Spleen (tissue), 11 donors: ENCODE measurements around the gene C19orf85. TPM values are rescaled to one million over a fixed set of nuclear protein-coding genes. Genes with fewer than 3 reads are reported as not detected.
A peak's percentile ranks its signal among the peaks of the same experiment; 100 is the strongest.

Experiments
- DNase-seq: peaks from one replicate; pipeline ENCODE4 v3.0.0-alpha.2; 2020
- H3K27ac ChIP-seq, 8 donors: fragments of 200-600 bp; sonication (generic) in 7 of 8; 1 replicate in 4 of 8; 2 replicates in 4 of 8; pipeline versions ENCODE4 v1.5.0 to v1.8.0; 2016 to 2021; ENCODE audit warnings: inconsistent platforms in 4 of 8, mild to moderate bottlenecking in 4 of 8, moderate library complexity in 1 of 8
- H3K27me3 ChIP-seq, 7 donors: fragments of 200-600 bp; sonication (generic) in 6 of 7; replicated peaks in 1 of 7; 1 replicate in 4 of 7; 2 replicates in 3 of 7; pipeline versions ENCODE4 v1.5.0 to v1.8.0; 2016 to 2021; ENCODE audit warnings: inconsistent platforms in 3 of 7, mild to moderate bottlenecking in 1 of 7
- H3K36me3 ChIP-seq, 6 donors: fragments of 200-600 bp; sonication (generic) in 5 of 6; 1 replicate in 4 of 6; 2 replicates in 2 of 6; pipeline versions ENCODE4 v1.5.0 to v1.8.0; 2016 to 2021; ENCODE audit warnings: inconsistent platforms in 2 of 6
- H3K4me1 ChIP-seq, 6 donors: fragments of 200-600 bp; sonication (generic) in 5 of 6; 1 replicate in 3 of 6; 2 replicates in 3 of 6; pipeline versions ENCODE4 v1.5.0 to v1.8.0; 2016 to 2021; ENCODE audit warnings: inconsistent platforms in 3 of 6
- H3K4me3 ChIP-seq, 8 donors: fragments of 200-600 bp; sonication (generic) in 7 of 8; 1 replicate in 4 of 8; 2 replicates in 4 of 8; pipeline versions ENCODE4 v1.5.0 to v1.8.0; 2016 to 2021; ENCODE audit warnings: inconsistent platforms in 4 of 8, mild to moderate bottlenecking in 4 of 8, moderate library complexity in 2 of 8
- H3K9me3 ChIP-seq, 8 donors: fragments of 200-600 bp; sonication (generic) in 7 of 8; 1 replicate in 4 of 8; 2 replicates in 4 of 8; pipeline versions ENCODE4 v1.5.0 to v1.8.0; 2016 to 2021; ENCODE audit warnings: inconsistent platforms in 4 of 8
- POLR2A ChIP-seq, 3 donors: fragments of 450-650 bp; IDR thresholded peaks; one replicate each; pipeline ENCODE4 v1.5.1; 2017; ENCODE audit warnings: antibody characterized with exemption in 3 of 3, mild to moderate bottlenecking in 1 of 3
- POLR2AphosphoS5 ChIP-seq, 3 donors: sonication (generic); formaldehyde crosslinking; IDR thresholded peaks; one replicate each; pipeline ENCODE4 v1.5.1; 2017; ENCODE audit warnings: antibody characterized with exemption in 3 of 3
- WGBS, 5 donors: extraction: QIAGEN DNeasy Blood & Tissue Kit in 3 of 5; methylation state at CpG; one replicate each; pipeline versions ENCODE4 v1.1.5 to v1.1.7; 2013 to 2018; 5-methylcytosine and 5-hydroxymethylcytosine counted together
- intact Hi-C: fragments of 100-400 bp; cut with DNase I; formaldehyde crosslinking; loops from one replicate; pipeline ENCODE4 v1.15.0; 2023; ENCODE audit warnings: low total_unique reads
- polyA plus RNA-seq, 3 donors: library from polyadenylated mRNA; stranded (reverse); fragments of 200-250 nt; gene quantifications; one replicate each; pipeline ENCODE4 v1.2.1, GENCODE V29; 2013
- total RNA-seq, 7 donors: library from RNA; depleted of rRNA in 3 of 7; stranded (reverse); fragments of >200 nt in 3 of 7; fragmentation: NEBNext Ultra II Directional in 4 of 7; extraction: Animal tissue kit (Norgen Biotek cat#: 25700) in 4 of 7; gene quantifications; one replicate each; pipeline versions ENCODE4 v1.1.0 to v1.2.1, GENCODE V29; 2016 to 2021
- TF ChIP-seq, protein P1 (sequence below), 11 experiments: fragments of 200-600 bp in 7 of 11; fragments of 450-650 bp in 4 of 11; sonication (generic) in 4 of 11; IDR thresholded peaks in 8 of 11; conservative IDR thresholded peaks in 3 of 11; 1 replicate in 7 of 11; 2 replicates in 4 of 11; pipeline versions ENCODE4 v1.4.0 to v1.8.0; 2016 to 2021; ENCODE audit warnings: antibody characterized with exemption in 11 of 11, inconsistent platforms in 4 of 11, mild to moderate bottlenecking in 1 of 11
- donor health status: healthy with polysubstance abuse.
- donor health status: DM: no; HTN: no; CAD: no; lungs with moderate emphysema.
- donor health status: DM: no; HTN: no; CAD: no.
- donor health status: Bipolar disorder and iron deficiency.
- donor health status: healthy.
- donor health status: DM: no; HTN: no; CAD: no.
- donor health status: DM: yes; HTN: yes; CAD: no.

C19orf85 gene
- total and polyA plus RNA-seq, 10 donors = not detected

GRCh38 chr19:55489711-55490477 is 25.3 kb upstream of the C19orf85 start:
- H3K9me3 ChIP-seq = no peaks in the 10 kb centered on the region
- TF ChIP-seq POLR2AphosphoS5 (IDR thresholded peaks at IDR 0.05) (no peak), POLR2A (IDR thresholded peaks at IDR 0.05) (no peak)
- TF ChIP-seq, protein P1, sequence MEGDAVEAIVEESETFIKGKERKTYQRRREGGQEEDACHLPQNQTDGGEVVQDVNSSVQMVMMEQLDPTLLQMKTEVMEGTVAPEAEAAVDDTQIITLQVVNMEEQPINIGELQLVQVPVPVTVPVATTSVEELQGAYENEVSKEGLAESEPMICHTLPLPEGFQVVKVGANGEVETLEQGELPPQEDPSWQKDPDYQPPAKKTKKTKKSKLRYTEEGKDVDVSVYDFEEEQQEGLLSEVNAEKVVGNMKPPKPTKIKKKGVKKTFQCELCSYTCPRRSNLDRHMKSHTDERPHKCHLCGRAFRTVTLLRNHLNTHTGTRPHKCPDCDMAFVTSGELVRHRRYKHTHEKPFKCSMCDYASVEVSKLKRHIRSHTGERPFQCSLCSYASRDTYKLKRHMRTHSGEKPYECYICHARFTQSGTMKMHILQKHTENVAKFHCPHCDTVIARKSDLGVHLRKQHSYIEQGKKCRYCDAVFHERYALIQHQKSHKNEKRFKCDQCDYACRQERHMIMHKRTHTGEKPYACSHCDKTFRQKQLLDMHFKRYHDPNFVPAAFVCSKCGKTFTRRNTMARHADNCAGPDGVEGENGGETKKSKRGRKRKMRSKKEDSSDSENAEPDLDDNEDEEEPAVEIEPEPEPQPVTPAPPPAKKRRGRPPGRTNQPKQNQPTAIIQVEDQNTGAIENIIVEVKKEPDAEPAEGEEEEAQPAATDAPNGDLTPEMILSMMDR (IDR thresholded peaks at IDR 0.05 in 8 of 11, conservative IDR thresholded peaks at IDR 0.05 in 3 of 11) = no peak
- DNase-seq = no peak
- peaks cover 0 to 66% (median 14%) of the 10 kb centered on the region in 7 donors for H3K27me3 ChIP-seq
- intact Hi-C loops = no loop called here
- no peak overlapping the region for H3K4me3 ChIP-seq
- H3K36me3 ChIP-seq = no peaks in the 10 kb centered on the region
- H3K4me1 ChIP-seq = peaks cover 0 to 66% (median 31%) of the 10 kb centered on the region in 6 donors
- WGBS, 5 donors = 54 to 75% (median 74%) methylated on average over 10 to 21 of the region's 21 CpGs
- peak overlapping the region in 5 of 8 donors; percentile 3 to 87 (median 69) for H3K27ac ChIP-seq

DNA sequence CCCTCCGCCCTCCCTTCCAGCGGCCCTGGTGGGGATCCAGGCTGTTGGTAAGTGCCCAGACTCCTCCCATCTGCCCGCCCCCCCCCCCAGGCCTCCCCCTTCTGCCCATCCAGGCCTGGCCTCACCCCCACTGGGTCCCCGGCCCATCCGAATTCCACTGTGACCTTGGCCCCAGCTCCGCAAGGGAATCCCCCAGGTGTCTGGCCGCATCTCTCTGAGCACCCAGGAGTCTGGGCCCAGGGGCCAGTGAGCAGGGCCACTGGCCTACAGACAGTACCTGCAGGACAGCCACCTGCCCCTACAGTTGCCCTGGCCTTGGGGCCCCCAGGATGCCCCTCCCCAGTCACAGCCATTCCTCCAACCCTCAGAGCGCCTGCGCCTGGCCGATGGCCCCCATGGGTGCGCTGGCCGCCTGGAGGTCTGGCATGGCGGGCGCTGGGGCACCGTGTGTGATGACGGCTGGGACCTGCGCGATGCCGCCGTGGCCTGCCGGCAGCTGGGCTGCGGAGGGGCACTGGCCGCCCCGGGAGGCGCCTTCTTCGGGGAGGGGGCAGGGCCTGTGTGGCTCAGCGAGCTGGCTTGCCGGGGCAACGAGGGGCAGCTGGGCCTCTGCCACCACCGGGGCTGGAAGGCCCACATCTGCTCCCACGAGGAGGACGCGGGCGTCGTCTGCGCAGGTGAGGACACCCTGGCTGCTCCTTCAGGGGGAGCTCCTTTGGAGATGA is 24.6 kb upstream of the C19orf85 start:
- WGBS, 5 donors = 66 to 77% (median 68%) methylated on average over 3 to 35 of the region's 36 CpGs
- H3K27ac ChIP-seq = peak overlapping the region in 6 of 8 donors; percentile 3 to 87 (median 58)
- H3K4me1 ChIP-seq = peaks cover 7 to 74% (median 39%) of the 10 kb centered on the region in 6 donors
- no peak for DNase-seq
- no peaks in the 10 kb centered on the region for H3K9me3 ChIP-seq
- H3K36me3 ChIP-seq = peaks cover 0 to 2% (median 0%) of the 10 kb centered on the region in 6 donors
- H3K27me3 ChIP-seq = peaks cover 0 to 66% (median 13%) of the 10 kb centered on the region in 7 donors
- intact Hi-C loops = no loop called here
- peak overlapping the region in 3 of 8 donors; percentile 5 to 25 (median 24) for H3K4me3 ChIP-seq
- TF ChIP-seq, protein P1 (IDR thresholded peaks at IDR 0.05 in 8 of 11, conservative IDR thresholded peaks at IDR 0.05 in 3 of 11) = no peak
- TF ChIP-seq POLR2A (IDR thresholded peaks at IDR 0.05) (no peak), POLR2AphosphoS5 (IDR thresholded peaks at IDR 0.05) (peak in 1 of 3 donors; percentile 8)

- intact Hi-C loops = no loop called here
- Histone ChIP-seq H3K9me3 (no peaks in the 10 kb centered on the region), H3K27ac (peak within 1 kb of the TSS; percentile 13 to 87 (median 68)), H3K4me1 (peaks cover 12 to 84% (median 47%) of the 10 kb centered on the region in 6 donors), H3K4me3 (peak within 1 kb of the TSS in 3 of 8 donors; percentile 5 to 30 (median 25)), H3K36me3 (peaks cover 0 to 12% (median 5%) of the 10 kb centered on the region in 6 donors), H3K27me3 (peaks cover 0 to 57% (median 3%) of the 10 kb centered on the region in 7 donors)
- TF ChIP-seq POLR2A (IDR thresholded peaks at IDR 0.05) = no peak
- TF ChIP-seq POLR2AphosphoS5 (IDR thresholded peaks at IDR 0.05) = peak in 1 of 3 donors; percentile 39
- WGBS, 5 donors = 22 to 40% (median 36%) methylated on average over 14 to 17 of the region's 21 CpGs
- DNase-seq = no peak
These were observed 23.6 kb upstream of the C19orf85 start, which contains the start of gene SSC5D for GRCh38 chr19:55487924-55488687. SSC5D (plus strand) TSS chr19:55488436; CDS start chr19:55488590, 154 bp downstream.
